Neural crest cell (in vitro differentiated cells): ENCODE results near the gene SDC3. TPM values are rescaled to one million over a fixed set of nuclear protein-coding genes. Genes with fewer than 3 reads are reported as not detected.

Experiments
- DNase-seq: peaks from one replicate; pipeline ENCODE4 v3.0.0; 2021; ENCODE audit warnings: low read depth, mixed read lengths, low spot score
- H3K27ac Mint-ChIP-seq: one replicate; pipeline ENCODE4 v1.8.0; 2021; ENCODE audit warnings: mild to moderate bottlenecking, mixed read lengths; ENCODE audit not compliant: unreplicated experiment
- H3K27me3 Mint-ChIP-seq: 2 replicates; pipeline ENCODE4 v1.8.0; 2021; ENCODE audit warnings: low read depth, mild to moderate bottlenecking, mixed read lengths
- H3K36me3 Mint-ChIP-seq: 2 replicates; pipeline ENCODE4 v1.8.0; 2021; ENCODE audit warnings: low read depth, mild to moderate bottlenecking, mixed read lengths
- H3K4me1 Mint-ChIP-seq: 2 replicates; pipeline ENCODE4 v1.8.0; 2021; ENCODE audit warnings: mixed read lengths
- H3K4me3 Mint-ChIP-seq: one replicate; pipeline ENCODE4 v1.8.0; 2021; ENCODE audit warnings: mild to moderate bottlenecking, mixed read lengths
- H3K9me3 Mint-ChIP-seq: 2 replicates; pipeline ENCODE4 v1.8.0; 2021; ENCODE audit warnings: mixed read lengths
- total RNA-seq: library from RNA; stranded (reverse); gene quantifications from 2 replicates; pipeline ENCODE4 v1.2.1, GENCODE V29; 2021
- TF ChIP-seq, protein P1 (sequence below): fragments of 200-600 bp; sonication (generic); conservative IDR thresholded peaks from 2 replicates; pipeline ENCODE4 v1.5.0; 2021; ENCODE audit warnings: antibody characterized with exemption, mild to moderate bottlenecking

SDC3 gene
- total RNA-seq, 1 donor from 2014 or later = 129 TPM

DNA sequence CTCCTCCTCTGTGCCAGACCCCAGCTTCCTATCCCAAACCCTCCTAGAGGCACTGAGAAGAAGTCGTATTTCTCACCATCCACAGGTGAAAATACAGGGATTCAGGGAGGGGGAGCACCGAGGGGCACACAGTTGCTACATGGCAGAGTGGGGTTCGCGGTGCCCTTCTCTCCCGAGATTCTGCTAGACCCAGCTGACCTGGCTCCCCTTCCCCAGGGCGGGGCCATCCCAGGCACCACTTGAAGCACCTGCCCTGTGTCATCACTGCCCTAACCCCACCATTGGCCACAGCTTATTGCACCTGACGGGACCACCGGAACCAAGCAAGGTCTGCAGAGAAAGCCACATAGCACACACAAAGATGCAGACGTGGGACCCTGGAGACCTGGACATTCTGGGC, 30.5 kb downstream of the SDC3 start:
- no peak for DNase-seq
- peaks cover 3% of the 10 kb centered on the region for H3K36me3 Mint-ChIP-seq
- no peaks in the 10 kb centered on the region for H3K27me3 Mint-ChIP-seq
- TF ChIP-seq, protein P1, sequence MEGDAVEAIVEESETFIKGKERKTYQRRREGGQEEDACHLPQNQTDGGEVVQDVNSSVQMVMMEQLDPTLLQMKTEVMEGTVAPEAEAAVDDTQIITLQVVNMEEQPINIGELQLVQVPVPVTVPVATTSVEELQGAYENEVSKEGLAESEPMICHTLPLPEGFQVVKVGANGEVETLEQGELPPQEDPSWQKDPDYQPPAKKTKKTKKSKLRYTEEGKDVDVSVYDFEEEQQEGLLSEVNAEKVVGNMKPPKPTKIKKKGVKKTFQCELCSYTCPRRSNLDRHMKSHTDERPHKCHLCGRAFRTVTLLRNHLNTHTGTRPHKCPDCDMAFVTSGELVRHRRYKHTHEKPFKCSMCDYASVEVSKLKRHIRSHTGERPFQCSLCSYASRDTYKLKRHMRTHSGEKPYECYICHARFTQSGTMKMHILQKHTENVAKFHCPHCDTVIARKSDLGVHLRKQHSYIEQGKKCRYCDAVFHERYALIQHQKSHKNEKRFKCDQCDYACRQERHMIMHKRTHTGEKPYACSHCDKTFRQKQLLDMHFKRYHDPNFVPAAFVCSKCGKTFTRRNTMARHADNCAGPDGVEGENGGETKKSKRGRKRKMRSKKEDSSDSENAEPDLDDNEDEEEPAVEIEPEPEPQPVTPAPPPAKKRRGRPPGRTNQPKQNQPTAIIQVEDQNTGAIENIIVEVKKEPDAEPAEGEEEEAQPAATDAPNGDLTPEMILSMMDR = no peak
- peaks cover 42% of the 10 kb centered on the region for H3K4me1 Mint-ChIP-seq
- no peaks in the 10 kb centered on the region for H3K9me3 Mint-ChIP-seq
- peak overlapping the region; percentile 57 for H3K27ac Mint-ChIP-seq
- H3K4me3 Mint-ChIP-seq = no peak overlapping the region

DNA sequence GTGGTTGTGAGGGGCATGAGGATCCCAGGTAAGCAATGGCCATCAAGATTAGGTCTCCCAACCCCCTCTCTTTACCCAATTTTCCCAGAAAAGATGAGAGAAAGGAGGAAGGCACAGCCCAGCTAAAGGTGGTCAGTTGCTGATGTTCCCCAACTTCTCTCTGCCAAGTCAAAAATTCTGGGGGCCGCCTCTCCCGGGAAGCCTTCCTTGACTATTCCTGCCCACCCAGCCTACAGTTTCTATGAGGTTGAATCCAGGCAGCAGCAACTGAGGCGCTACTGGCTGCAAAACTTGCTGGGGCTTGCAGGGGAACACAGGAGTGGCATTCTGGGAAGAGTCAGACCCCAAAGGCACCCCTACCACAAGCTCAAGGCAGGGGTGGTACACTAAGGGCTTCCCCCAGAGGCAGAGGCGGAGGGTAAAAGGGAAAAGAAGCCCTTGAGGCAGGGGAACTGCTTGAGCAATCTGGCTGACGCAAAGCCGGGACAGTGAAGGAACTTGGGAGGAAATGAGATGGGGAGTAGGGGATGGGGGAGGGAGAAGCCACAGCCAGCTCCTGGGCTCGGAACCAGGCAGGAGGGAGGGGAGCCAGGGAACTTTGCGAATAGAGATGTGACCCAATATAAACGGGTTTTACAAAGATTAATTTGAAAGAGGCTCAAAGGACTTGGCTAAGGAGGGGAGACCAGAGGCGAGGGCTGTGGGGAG, 31.2 kb downstream of the SDC3 start:
- Mint-ChIP-seq H3K27ac (peak overlapping the region; percentile 71), H3K36me3 (peaks cover 4% of the 10 kb centered on the region), H3K9me3 (no peaks in the 10 kb centered on the region), H3K4me1 (peaks cover 41% of the 10 kb centered on the region), H3K27me3 (no peaks in the 10 kb centered on the region), H3K4me3 (no peak overlapping the region)
- DNase-seq = no peak
- TF ChIP-seq, protein P1 = no peak

DNA sequence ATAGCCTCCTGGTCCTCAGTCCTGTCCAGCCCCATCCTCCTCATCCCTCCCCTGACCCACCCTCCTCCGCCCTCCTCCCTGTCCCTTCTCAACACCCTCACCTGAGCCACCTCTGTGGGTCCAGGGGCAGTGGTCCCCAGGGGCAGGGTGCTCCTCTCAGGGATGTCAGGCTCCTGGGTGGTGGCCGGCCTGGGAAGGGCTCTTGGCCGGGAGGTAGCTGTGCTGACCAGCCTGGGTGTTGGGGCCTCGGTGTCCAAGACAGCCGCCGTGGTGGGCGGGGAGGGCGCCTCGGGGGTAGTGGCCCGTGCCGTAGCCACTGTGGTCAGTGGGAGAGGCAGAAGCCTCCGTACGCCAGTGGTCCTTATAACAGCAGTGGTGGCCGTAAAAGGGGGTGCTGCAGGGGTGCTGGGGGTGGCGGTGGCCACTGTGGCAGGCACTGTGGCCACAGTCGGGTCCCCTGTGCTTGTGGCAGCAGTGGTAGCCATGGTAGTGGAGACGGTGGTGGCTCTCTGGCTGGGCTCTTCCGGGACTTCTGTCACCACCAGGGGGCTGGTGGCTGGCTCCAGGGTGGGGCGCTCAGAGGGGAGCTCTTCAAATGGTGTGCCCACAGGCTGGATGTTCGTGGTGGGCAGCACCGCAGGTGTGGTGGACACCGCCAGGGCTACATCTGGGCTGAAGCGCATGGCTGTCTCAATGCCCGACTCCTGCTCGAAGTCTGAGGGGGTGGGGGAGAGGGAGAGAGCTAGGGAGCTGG, 31.9 kb downstream of the SDC3 start:
- no peak overlapping the region for H3K4me3 Mint-ChIP-seq
- no peak for DNase-seq
- peaks cover 39% of the 10 kb centered on the region for H3K4me1 Mint-ChIP-seq
- H3K36me3 Mint-ChIP-seq = peaks cover 6% of the 10 kb centered on the region
- TF ChIP-seq, protein P1 = peak; percentile 32
- H3K9me3 Mint-ChIP-seq = no peaks in the 10 kb centered on the region
- no peaks in the 10 kb centered on the region for H3K27me3 Mint-ChIP-seq
- no peak overlapping the region for H3K27ac Mint-ChIP-seq

DNA sequence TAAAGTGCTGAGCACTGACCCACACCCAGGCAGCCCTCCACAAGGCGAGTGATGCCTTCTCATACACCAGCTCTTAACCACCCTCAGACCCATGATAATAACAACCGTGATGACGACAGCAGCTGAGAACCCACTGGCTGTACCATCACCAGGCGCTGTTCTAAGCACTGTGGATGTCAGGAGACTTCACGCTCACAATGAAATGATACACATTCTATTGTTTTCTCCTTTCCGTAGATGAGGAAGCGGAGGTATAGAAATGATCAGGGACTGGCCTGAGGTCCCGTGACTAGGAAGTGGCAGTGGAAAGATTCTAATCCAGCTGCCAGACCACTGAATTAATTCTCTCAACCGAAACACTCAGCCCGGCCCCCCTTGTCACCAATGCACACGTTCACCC, 32.6 kb downstream of the SDC3 start:
- TF ChIP-seq, protein P1 = no peak
- Mint-ChIP-seq H3K4me1 (peaks cover 34% of the 10 kb centered on the region), H3K27ac (no peak overlapping the region), H3K36me3 (peaks cover 6% of the 10 kb centered on the region), H3K27me3 (no peaks in the 10 kb centered on the region), H3K9me3 (no peaks in the 10 kb centered on the region), H3K4me3 (no peak overlapping the region)
- DNase-seq = no peak

DNA sequence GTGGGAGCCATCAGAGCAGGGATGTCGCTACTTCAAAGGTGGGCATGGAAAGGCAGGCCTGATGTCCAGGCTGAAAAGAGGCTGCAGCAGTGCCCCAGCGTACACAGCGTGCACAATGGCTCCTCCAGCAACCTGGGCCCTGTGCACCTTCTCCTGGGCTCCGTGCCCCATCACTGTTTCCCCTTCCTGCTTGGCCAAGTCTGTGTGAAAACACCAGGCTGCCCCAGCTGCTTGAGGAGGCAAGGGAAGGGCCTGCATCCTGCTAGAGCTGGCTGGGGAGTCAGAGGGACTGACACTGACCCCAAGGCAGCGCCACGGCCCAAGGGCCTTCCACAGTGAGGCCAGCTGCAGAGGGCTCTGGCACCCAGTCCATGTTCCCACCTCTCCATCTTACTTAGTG, 33.4 kb downstream of the SDC3 start:
- Mint-ChIP-seq H3K4me3 (no peak overlapping the region), H3K27ac (no peak overlapping the region), H3K36me3 (peaks cover 6% of the 10 kb centered on the region), H3K4me1 (peaks cover 27% of the 10 kb centered on the region), H3K27me3 (no peaks in the 10 kb centered on the region), H3K9me3 (no peaks in the 10 kb centered on the region)
- DNase-seq = no peak
- TF ChIP-seq, protein P1 = no peak
